H1 (cell line): ENCODE results near the gene MYBPH.

Experiments
- ATF3 ChIP-seq: IDR thresholded peaks from 2 replicates; pipeline ENCODE4 v1.6.1; 2011; ENCODE audit warnings: low read depth, mild to moderate bottlenecking, low read length; ENCODE audit not compliant: insufficient read depth
- CREB1 ChIP-seq: IDR thresholded peaks from 2 replicates; pipeline ENCODE4 v1.6.1; 2012; ENCODE audit warnings: inconsistent platforms
- CTCF ChIP-seq, 3 experiments: IDR thresholded peaks; 1 replicate in 2 of 3; 2 replicates in 1 of 3; pipeline versions ENCODE4 v1.5.1 to v1.6.1; 2011; ENCODE audit warnings: low read length in 3 of 3, mild to moderate bottlenecking in 3 of 3, inconsistent platforms in 2 of 3, low read depth in 1 of 3, moderate library complexity in 1 of 3; ENCODE audit not compliant: insufficient read depth in 1 of 3; ENCODE audit errors: control extremely low read depth in 1 of 3
- EZH2 ChIP-seq: fragments of 200-600 bp; sonication (generic); IDR thresholded peaks from 2 replicates; pipeline ENCODE4 v1.7.1; 2012; ENCODE audit warnings: low read depth, mild to moderate bottlenecking, moderate library complexity, low read length, inconsistent platforms; ENCODE audit not compliant: severe bottlenecking
- JUND ChIP-seq: IDR thresholded peaks from 2 replicates; pipeline ENCODE4 v1.6.1; 2011; ENCODE audit warnings: mild to moderate bottlenecking, improper control_type of control experiment, low read length
- MAX ChIP-seq: IDR thresholded peaks from 2 replicates; pipeline ENCODE4 v1.6.1; 2012; ENCODE audit warnings: inconsistent platforms
- POLR2A ChIP-seq, 2 experiments: IDR thresholded peaks; 1 replicate in 1 of 2; 2 replicates in 1 of 2; pipeline ENCODE4 v1.6.1; 2011; ENCODE audit warnings: low read depth in 2 of 2, low read length in 2 of 2, mild to moderate bottlenecking in 2 of 2; ENCODE audit errors: control extremely low read depth in 1 of 2
- POLR2AphosphoS5 ChIP-seq: IDR thresholded peaks from 2 replicates; pipeline ENCODE4 v1.6.1; 2011; ENCODE audit warnings: low read depth, low read length
- SIRT6 ChIP-seq: IDR thresholded peaks from one replicate; pipeline ENCODE4 v1.7.1; 2012; ENCODE audit warnings: low read length, inconsistent platforms
- SP2 ChIP-seq: IDR thresholded peaks from 2 replicates; pipeline ENCODE4 v1.6.1; 2012; ENCODE audit warnings: mild to moderate bottlenecking, low read length, inconsistent platforms

- TF ChIP-seq CTCF (IDR thresholded peaks at IDR 0.05; ENCODE audit: control extremely low read depth in 1 of 3, insufficient read depth in 1 of 3, low read depth in 1 of 3, low read length in 3 of 3) (peak; percentile 97 to 99 (median 97)), POLR2A (IDR thresholded peaks at IDR 0.05; ENCODE audit: control extremely low read depth in 1 of 2, low read depth in 2 of 2, low read length in 2 of 2) (no peak), EZH2 (no peak), JUND (no peak), MAX (peak; percentile 69), SP2 (no peak), POLR2AphosphoS5 (no peak), CREB1 (no peak), SIRT6 (no peak), ATF3 (no peak)
These were observed 3.2 kb downstream of the MYBPH start for GRCh38 chr1:203172184-203173010.
